ENCODE results near the gene ANAPC4. TPM values are rescaled to one million over a fixed set of nuclear protein-coding genes. Genes with fewer than 3 reads are reported as not detected.

ANAPC4 gene, protein sequence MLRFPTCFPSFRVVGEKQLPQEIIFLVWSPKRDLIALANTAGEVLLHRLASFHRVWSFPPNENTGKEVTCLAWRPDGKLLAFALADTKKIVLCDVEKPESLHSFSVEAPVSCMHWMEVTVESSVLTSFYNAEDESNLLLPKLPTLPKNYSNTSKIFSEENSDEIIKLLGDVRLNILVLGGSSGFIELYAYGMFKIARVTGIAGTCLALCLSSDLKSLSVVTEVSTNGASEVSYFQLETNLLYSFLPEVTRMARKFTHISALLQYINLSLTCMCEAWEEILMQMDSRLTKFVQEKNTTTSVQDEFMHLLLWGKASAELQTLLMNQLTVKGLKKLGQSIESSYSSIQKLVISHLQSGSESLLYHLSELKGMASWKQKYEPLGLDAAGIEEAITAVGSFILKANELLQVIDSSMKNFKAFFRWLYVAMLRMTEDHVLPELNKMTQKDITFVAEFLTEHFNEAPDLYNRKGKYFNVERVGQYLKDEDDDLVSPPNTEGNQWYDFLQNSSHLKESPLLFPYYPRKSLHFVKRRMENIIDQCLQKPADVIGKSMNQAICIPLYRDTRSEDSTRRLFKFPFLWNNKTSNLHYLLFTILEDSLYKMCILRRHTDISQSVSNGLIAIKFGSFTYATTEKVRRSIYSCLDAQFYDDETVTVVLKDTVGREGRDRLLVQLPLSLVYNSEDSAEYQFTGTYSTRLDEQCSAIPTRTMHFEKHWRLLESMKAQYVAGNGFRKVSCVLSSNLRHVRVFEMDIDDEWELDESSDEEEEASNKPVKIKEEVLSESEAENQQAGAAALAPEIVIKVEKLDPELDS
- total RNA-seq, result 17.3 and 21.2 TPM in 2 replicates

GRCh38 chr4:25376754-25377571 is at the start of gene ANAPC4:
ANAPC4 (plus strand) TSS chr4:25377263; CDS start chr4:25377428, 165 bp downstream.

Other genes with a start within 250 kb of the ANAPC4 start
- gene SEPSECS, start 216.8 kb upstream of the ANAPC4 start, total RNA-seq, result 3.6 and 4.0 TPM in 2 replicates
- gene PI4K2B, start 143.2 kb upstream of the ANAPC4 start, total RNA-seq, result 14.0 and 14.7 TPM in 2 replicates
- 4.1 and 10.5 TPM in 2 replicates for gene ZCCHC4, start 64.5 kb upstream of the ANAPC4 start, total RNA-seq

All from cardiac ventricle fibroblast (primary cell).